HG02759 (cell line): ENCODE results near the gene ZNRF3.
A peak's percentile ranks its signal among the peaks of the same experiment; 100 is the strongest.
"Not testable (repeated sequence)": the region's sequence is repeated elsewhere in the genome, so short reads cannot be mapped to it uniquely, and the experiment has no call there.

Experiments used
- ATAC-seq: cut with Tn5 transposase; IDR thresholded peaks from one replicate; pipeline ENCODE4 v1.9.1; 2021; ENCODE audit warnings: mild to moderate bottlenecking, moderate library complexity; ENCODE audit not compliant: unreplicated experiment

Gene ZNRF3

DNA sequence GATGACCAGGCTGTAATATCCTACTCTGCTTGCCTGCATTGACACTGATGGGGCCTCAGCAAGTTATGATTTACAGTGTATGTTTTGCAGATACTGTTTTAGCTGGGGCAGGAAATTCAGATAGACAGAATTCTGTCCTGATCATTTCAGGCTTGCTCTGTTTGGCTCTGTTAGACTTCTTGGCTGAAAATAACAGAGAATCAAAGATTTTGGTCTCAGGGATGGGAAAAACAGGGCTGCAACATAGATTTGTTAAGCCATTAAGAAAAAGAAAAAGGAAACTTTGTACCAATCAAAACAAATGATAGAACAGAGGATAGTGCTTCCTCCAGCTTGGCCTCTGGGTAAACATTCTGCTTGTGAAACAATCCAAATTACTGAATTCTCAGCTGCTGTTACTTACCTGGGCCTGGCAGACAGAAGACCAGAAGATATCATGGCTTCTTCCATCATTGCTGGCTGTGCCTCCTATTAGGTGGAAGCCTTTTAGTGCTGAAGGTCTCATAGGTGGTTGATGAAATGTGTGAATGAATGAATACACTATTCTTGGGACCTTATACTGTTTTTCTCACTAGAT lies 22.0 kb downstream of the ZNRF3 start:
- no peak for ATAC-seq

DNA sequence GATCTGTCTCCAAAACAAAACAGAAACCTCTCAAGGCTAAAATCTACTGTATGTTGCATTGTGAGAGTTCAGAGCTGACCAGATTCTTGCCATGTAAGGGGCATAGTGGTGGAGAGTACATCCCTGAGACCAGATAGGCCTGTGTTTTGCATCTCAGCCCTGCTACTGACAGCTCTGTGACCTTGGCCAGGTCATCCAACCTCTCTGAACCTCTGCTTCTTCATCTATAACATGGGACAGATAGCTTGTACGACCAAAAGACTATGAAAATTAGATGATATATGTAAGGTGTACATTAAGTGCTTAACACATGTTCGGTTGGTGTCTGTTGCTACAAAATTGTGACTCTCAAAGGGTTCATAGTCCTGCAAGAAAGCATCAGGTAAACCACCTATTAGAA lies 22.9 kb downstream of the ZNRF3 start:
- no peak for ATAC-seq

GRCh38 chr22:28907311-28908008 lies 24.1 kb downstream of the ZNRF3 start:
- peak; percentile 85 for ATAC-seq

DNA sequence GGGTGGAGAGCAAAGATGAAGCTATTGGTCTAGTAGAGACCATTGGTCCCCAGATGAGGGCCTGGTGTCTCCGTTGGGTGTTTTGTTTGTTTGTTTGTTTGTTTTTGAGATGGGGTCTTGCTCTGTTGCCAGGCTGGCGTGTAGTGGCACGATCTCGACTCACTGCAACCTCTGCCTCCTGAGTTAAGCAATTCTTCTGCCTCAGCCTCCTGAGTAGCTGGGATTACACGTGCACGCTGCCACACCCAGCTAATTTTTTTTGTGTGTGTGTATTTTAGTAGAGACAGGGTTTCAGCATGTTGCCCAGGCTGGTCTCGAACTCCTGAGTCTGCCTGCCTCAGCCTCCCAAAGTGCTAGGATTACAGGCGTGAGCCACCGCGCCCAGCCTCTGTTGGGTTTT lies 25.4 kb downstream of the ZNRF3 start:
- not testable (repeated sequence) for ATAC-seq

DNA sequence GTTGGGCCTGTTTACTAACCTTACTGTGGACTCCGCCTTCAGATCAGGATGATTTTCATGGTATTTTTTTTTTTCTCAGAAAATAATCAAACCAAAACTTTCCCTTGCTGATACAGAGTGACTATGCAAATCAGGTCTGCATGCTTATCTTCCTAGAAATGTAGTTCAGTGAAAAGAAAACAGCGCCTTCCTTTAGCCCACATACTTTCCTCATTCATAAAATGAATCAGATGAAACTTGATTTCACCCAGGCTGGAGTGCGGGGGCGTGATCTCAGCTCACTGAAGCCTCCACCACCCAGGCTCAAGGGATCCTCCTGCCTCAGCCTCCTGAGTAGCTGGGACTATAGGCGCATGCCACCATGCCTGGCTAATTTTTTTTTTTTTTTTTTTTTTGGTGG lies 26.0 kb downstream of the ZNRF3 start:
- ATAC-seq, result no peak

DNA sequence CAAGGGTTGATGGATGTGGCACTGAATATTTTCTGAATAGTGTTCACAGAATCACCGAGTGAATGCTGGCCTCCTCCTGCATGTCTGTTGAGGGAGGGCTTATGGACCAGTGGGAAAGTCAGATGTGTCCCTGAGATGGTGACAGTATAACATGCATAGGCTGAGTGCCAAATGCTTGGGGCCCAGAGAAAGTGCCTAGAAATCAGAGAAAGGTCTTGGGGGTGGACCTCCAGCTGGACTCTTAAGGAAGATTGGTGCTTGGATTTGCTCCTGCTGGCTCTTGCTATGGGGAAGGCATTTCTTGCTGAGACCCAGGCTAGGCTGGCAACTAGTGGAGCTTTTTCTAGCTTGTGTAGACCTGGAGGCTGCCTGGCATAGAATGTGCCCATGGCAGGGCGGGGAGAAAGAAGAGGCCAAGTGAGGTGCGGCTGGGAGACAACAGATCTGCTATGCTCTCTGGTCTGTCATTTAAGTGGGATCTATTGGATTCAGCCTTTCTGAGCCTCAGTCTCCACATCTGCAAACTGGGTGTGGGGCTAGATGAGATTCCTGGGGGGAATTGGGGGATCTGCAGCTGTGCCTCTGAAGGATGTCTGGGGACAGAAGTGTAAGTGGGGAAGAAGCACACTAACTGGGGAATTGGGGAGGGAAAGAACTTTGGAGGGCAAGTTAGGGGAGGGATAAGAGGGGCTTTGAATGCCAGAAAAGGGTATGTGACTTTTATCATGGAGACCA lies 27.4 kb downstream of the ZNRF3 start:
- ATAC-seq, result no peak

GRCh38 chr22:28911304-28911690 lies 27.9 kb downstream of the ZNRF3 start:
- no peak for ATAC-seq

GRCh38 chr22:28911777-28912669 lies 28.7 kb downstream of the ZNRF3 start:
- no peak for ATAC-seq

DNA sequence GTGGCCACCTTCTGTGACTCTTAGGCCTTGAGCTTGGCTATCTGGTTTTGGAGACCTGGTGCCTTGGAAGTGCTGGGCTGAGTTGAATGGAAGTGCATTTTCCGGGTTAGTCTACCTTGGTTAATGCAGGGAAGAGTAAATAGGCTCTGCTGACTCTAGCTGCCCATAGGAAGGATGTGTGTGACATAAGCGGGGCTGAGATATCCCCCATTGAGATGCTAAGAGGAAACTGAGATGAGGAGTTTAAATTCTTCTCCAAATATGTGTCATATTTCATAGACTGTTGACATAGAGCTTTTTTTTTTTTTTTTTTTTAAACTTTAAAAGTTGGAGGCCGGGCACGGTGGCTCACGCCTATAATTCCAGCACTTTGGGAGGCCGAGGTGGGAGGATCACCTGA lies 30.8 kb downstream of the ZNRF3 start:
- no peak for ATAC-seq

DNA sequence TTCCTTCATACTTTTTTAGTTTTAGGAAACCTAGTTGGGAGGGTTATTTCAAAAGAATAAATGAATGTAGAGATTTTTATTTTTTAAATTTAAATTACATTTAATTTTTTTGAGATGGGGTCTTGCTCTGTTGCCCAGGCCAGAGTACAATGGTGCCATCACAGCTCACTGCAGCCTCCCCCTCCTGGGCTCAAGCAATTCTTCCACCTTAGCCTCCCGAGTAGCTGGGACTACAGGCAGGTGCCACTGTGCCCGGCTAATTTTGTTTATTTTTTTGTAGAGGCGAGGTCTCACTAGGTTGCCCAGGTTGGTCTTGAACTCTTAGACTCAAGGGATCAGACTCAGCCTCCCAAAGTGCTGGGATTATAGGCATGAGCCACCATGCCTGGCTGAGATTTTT lies 32.6 kb downstream of the ZNRF3 start:
- ATAC-seq, result no peak

DNA sequence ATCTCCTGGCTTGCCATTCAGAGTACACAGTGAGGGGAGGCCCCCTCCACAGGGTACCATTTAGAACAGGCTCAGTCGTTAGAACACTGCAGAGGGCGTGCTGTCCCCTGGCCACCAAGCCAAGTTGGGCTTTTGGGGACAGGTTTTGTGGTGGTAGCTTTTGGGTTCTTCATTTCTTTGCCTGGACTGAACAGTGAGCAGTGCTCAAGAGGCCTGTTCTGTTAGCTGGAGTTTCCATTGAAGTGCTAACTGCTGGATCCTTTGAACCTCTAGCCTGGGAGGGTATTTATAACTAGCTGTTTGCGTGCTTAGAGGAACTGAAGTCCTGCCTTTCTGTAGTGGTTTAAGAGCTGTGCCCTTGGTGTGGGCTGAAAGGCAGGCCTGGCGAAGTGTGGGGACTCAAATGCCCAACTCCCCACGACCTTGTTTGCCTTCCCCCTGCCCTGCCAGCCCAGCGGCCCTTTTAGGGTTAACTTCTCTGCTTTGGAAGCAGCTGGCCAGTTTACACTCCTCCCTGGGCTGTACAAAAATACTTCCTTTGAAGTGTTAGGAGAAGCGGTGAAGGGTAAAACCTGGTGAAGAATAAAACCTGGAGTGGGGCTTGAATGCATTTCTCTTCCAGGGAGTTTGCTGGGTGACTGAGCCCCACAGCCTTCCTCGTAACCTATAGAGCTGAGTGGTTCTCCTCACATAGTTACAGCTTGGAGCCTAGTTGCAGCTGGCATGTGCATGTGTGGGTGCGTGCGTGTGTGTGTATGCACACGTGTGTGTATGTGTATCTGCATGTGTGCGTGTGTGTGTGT lies 34.6 kb downstream of the ZNRF3 start:
- ATAC-seq, result no peak

DNA sequence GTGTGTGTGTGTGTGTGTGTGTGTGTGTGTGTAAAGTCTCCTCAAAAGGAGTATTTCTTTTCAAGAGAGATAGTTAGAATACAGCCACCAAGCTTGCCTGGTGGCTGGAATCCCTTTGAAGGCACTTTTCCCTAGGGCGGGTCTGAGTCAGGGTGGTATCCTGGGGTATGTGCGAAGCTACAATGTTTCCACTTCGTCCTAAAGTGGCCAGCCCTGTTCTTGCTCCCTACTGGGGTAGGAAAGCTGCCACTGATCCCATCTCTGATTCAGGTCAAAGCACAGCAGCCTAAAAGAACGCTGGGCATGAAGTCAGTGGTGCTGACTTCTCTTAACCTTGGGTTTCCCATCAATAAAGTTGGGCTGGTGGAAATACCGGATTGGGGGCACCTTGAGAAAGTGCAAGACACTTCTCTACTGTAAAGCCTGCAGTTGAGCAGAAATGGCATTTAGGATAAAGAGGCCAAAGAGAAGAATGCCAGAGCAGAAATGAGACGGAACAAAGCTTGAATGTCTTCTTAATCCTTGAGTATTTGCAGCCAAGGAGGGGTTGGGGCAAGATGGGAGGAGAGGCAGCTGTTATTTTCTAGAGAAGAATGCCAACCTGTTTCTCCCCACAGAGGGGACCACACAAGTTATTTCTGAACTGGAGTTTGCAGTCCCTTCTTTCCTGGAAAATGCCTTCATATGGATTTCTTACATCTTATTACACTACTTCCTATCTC lies 35.3 kb downstream of the ZNRF3 start:
- ATAC-seq, result no peak

GRCh38 chr22:28920757-28921584 lies 37.6 kb downstream of the ZNRF3 start:
- ATAC-seq, result no peak

DNA sequence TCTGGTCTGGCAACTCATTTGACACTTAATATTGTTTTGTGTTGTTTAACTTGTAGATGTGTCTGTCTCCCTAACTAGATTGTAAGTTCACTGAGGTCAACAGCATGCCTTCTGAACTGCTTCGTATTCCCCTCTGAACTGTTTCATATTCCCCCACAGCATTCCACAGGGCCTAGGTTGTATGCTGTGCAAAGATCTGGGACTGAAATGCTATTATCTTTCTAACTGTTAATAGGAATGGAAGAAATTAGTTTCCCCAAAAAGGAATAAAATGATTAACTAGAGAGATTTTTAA lies 38.2 kb downstream of the ZNRF3 start:
- ATAC-seq, result no peak

GRCh38 chr22:28922540-28923244 lies 39.3 kb downstream of the ZNRF3 start:
- no peak for ATAC-seq

- ATAC-seq, result no peak
Observed at GRCh38 chr22:28923826-28924732, 40.7 kb downstream of the ZNRF3 start.

GRCh38 chr22:28925916-28926315 lies 42.5 kb downstream of the ZNRF3 start:
- ATAC-seq, result no peak
